ENCODE data around the gene SKAP2. TPM values are rescaled to one million over a fixed set of nuclear protein-coding genes. Genes with fewer than 3 reads are reported as not detected.

The SKAP2 gene
- total and polyA plus RNA-seq, 2 of the 4 experiments (the other 2 are of a cell fraction) = 5.7 to 7.4 TPM

DNA sequence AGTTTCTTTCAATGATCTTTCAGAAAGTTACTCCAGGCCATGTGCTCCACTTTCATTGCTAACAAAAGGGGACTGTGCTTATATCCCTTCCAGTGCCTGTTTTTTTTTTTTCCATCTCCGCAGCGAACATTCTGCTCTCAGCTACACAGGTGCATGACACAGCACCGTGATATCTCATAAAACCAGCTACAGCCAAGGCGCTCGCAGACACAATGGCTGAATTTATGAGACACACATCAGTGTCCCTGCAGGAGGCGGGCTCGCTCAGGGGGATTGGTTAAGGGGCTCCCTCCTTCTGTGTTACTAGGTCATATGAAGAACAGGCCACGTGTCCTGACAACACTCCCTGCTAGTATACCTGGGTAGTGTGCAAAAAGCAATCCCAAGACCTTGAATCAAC lies 245.5 kb downstream of the SKAP2 start:
- CTCF ChIA-PET = no interaction called here

More for the DNA sequence above, 245.5 kb downstream of the SKAP2 start:
- 83% methylated on average over 4 of the region's 8 CpGs; no CpG with 5 or more reads in 1 of the 2 experiments for WGBS, 2 experiments (ENCODE audit: extremely low coverage in 2 of 2, insufficient read length in 1 of 2)
- Histone ChIP-seq H2AFZ (replicated peaks; ENCODE audit: low read length, poor library complexity) (no peak overlapping the region), H3K23ac (ENCODE audit: low read depth, low read length) (no peak overlapping the region), H3K4me1 (ENCODE audit: control insufficient read depth, insufficient read depth, low read length) (no peaks in the 10 kb centered on the region), H2BK15ac (ENCODE audit: low read depth, low read length) (no peak overlapping the region), H3K14ac (replicated peaks; ENCODE audit: low read depth, low read length) (no peak overlapping the region), H4K5ac (ENCODE audit: low read depth, low read length) (no peak overlapping the region), H3K4me2 (ENCODE audit: low read depth, low read length) (no peak overlapping the region), H3K4me3 (ENCODE audit: insufficient read depth, low read depth, low read length) (no peak overlapping the region), H2BK5ac (ENCODE audit: low read depth, low read length, poor library complexity, severe bottlenecking) (no peak overlapping the region), H2BK120ac (ENCODE audit: low read depth, low read length) (no peak overlapping the region), H4K8ac (ENCODE audit: low read depth in 2 of 2, low read length in 2 of 2) (no peak overlapping the region), H3K27me3 (ENCODE audit: control insufficient read depth, insufficient read depth, low read length) (no peaks in the 10 kb centered on the region), H2BK20ac (ENCODE audit: low read depth, low read length) (no peak overlapping the region), H3K56ac (ENCODE audit: extremely low read depth, insufficient read depth, low read length) (no peak overlapping the region), H3K9me1 (ENCODE audit: insufficient read depth, low read length) (no peaks in the 10 kb centered on the region), H2AK5ac (ENCODE audit: low read depth, low read length) (no peak overlapping the region), H2AK9ac (replicated peaks; ENCODE audit: low read depth, low read length, poor library complexity) (no peak overlapping the region), H3K27ac (ENCODE audit: insufficient read depth, low read length) (no peak overlapping the region), H3K4ac (ENCODE audit: low read depth, low read length) (no peak overlapping the region), H3K79me1 (ENCODE audit: low read depth in 1 of 2, low read length in 2 of 2) (no peaks in the 10 kb centered on the region), H3K9ac (ENCODE audit: low read depth, low read length) (no peak overlapping the region), H3K9me3 (ENCODE audit: control insufficient read depth, insufficient read depth, low read length) (no peaks in the 10 kb centered on the region), H3K18ac (ENCODE audit: low read depth, low read length) (no peak overlapping the region), H3K36me3 (ENCODE audit: control insufficient read depth, insufficient read depth, low read length) (no peaks in the 10 kb centered on the region), H4K20me1 (ENCODE audit: insufficient read depth, low read length) (no peaks in the 10 kb centered on the region), H4K91ac (ENCODE audit: insufficient read depth, low read depth, low read length) (no peak overlapping the region)
- BruUV-seq (replicated peaks) = no TSS peak
- dilution Hi-C loops (cut with HindIII; ENCODE audit: low sequenced_read_pairs, unreplicated experiment) = no loop called here
- intact Hi-C loops (cut with micrococcal nuclease) = no loop called here
- POLR2A ChIA-PET (ENCODE audit: unreplicated experiment) = no interaction called here
- no peak for DNase-seq
- in situ Hi-C loops (cut with MboI; ENCODE audit: low sequenced_read_pairs) = no loop called here
- TF ChIP-seq CTCF (conservative IDR thresholded peaks at IDR 0.05; ENCODE audit: low read depth, low read length) (no peak), NFE2L2 (IDR thresholded peaks at IDR 0.05; ENCODE audit: low read depth, low read length) (no peak), POLR2A (IDR thresholded peaks at IDR 0.05; ENCODE audit: low read depth, low read length) (no peak), SMC3 (IDR thresholded peaks at IDR 0.05; ENCODE audit: low read depth, low read length) (no peak), BHLHE40 (IDR thresholded peaks at IDR 0.05; ENCODE audit: low read depth, low read length) (no peak), CEBPB (IDR thresholded peaks at IDR 0.05; ENCODE audit: low read depth, low read length) (no peak), CHD1 (IDR thresholded peaks at IDR 0.05; ENCODE audit: low read depth, low read length) (no peak), RCOR1 (IDR thresholded peaks at IDR 0.05; ENCODE audit: insufficient replicate concordance, low read length) (no peak)
- TF ChIP-seq, protein P1, sequence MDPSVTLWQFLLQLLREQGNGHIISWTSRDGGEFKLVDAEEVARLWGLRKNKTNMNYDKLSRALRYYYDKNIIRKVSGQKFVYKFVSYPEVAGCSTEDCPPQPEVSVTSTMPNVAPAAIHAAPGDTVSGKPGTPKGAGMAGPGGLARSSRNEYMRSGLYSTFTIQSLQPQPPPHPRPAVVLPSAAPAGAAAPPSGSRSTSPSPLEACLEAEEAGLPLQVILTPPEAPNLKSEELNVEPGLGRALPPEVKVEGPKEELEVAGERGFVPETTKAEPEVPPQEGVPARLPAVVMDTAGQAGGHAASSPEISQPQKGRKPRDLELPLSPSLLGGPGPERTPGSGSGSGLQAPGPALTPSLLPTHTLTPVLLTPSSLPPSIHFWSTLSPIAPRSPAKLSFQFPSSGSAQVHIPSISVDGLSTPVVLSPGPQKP (IDR thresholded peaks at IDR 0.05; ENCODE audit: borderline replicate concordance, low read depth, low read length) = no peak
- TF ChIP-seq, protein P2, sequence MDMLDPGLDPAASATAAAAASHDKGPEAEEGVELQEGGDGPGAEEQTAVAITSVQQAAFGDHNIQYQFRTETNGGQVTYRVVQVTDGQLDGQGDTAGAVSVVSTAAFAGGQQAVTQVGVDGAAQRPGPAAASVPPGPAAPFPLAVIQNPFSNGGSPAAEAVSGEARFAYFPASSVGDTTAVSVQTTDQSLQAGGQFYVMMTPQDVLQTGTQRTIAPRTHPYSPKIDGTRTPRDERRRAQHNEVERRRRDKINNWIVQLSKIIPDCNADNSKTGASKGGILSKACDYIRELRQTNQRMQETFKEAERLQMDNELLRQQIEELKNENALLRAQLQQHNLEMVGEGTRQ (IDR thresholded peaks at IDR 0.05; ENCODE audit: low read depth, low read length) = no peak
- no peak for ATAC-seq (ENCODE audit: low read depth)
